ENCODE results near the gene C2orf68. TPM values are rescaled to one million over a fixed set of nuclear protein-coding genes. Genes with fewer than 3 reads are reported as not detected.
"Not testable (repeated sequence)": the region's sequence is repeated elsewhere in the genome, so short reads cannot be mapped to it uniquely, and the experiment has no call there.

C2orf68 gene
- polyA plus RNA-seq, 2 donors: 13.8 to 31.7 TPM

GRCh38 chr2:85595301-85596025 is 16.4 kb downstream of the C2orf68 start, which contains the start of gene RNF181:
Gene RNF181, plus strand, starts transcription at chr2:85595745. Its CDS starts 19 bp downstream, at chr2:85595764.
- H3K4me3 ChIP-seq (ENCODE audit: low read depth in 1 of 2, low read length in 2 of 2): peak within 1 kb of the TSS; percentile 85 to 92
- no peaks in the 10 kb centered on the region for H3K9me3 ChIP-seq (ENCODE audit: control insufficient read depth in 2 of 2, insufficient read depth in 1 of 2, low read depth in 1 of 2, low read length in 1 of 2)
- H3K36me3 ChIP-seq (ENCODE audit: control insufficient read depth in 2 of 2, insufficient read depth in 2 of 2, low read length in 1 of 2): peaks cover 6 to 23% of the 10 kb centered on the region in 2 donors
- no peaks in the 10 kb centered on the region for H3K27me3 ChIP-seq (ENCODE audit: control insufficient read depth in 1 of 2, insufficient read depth in 2 of 2, low read length in 2 of 2)
- 0% methylated on average over 47 of the region's 47 CpGs for WGBS, 2 donors
- H3K4me1 ChIP-seq (ENCODE audit: control insufficient read depth in 2 of 2, insufficient read depth in 2 of 2, low read length in 1 of 2): peaks cover 10 to 29% of the 10 kb centered on the region in 2 donors
- peak within 1 kb of the TSS; percentile 89 to 98 for H3K27ac ChIP-seq (ENCODE audit: low read depth in 2 of 2, low read length in 1 of 2)

GRCh38 chr2:85594715-85595300 is 17.1 kb downstream of the C2orf68 start:
- peaks cover 6 to 19% of the 10 kb centered on the region in 2 donors for H3K36me3 ChIP-seq (ENCODE audit: control insufficient read depth in 2 of 2, insufficient read depth in 2 of 2, low read length in 1 of 2)
- no peaks in the 10 kb centered on the region for H3K9me3 ChIP-seq (ENCODE audit: control insufficient read depth in 2 of 2, insufficient read depth in 1 of 2, low read depth in 1 of 2, low read length in 1 of 2)
- H3K4me1 ChIP-seq (ENCODE audit: control insufficient read depth in 2 of 2, insufficient read depth in 2 of 2, low read length in 1 of 2): peaks cover 7 to 33% of the 10 kb centered on the region in 2 donors
- peak overlapping the region; percentile 85 to 92 for H3K4me3 ChIP-seq (ENCODE audit: low read depth in 1 of 2, low read length in 2 of 2)
- H3K27me3 ChIP-seq (ENCODE audit: control insufficient read depth in 1 of 2, insufficient read depth in 2 of 2, low read length in 2 of 2): no peaks in the 10 kb centered on the region
- peak overlapping the region; percentile 88 to 98 for H3K27ac ChIP-seq (ENCODE audit: low read depth in 2 of 2, low read length in 1 of 2)
- WGBS, 2 donors: 16 to 22% methylated on average over 13 of the region's 13 CpGs

GRCh38 chr2:85593023-85593422 is 18.8 kb downstream of the C2orf68 start:
- 47 to 59% methylated on average over 3 of the region's 3 CpGs for WGBS, 2 donors
- Histone ChIP-seq H3K27me3 (ENCODE audit: control insufficient read depth in 1 of 2, insufficient read depth in 2 of 2, low read length in 2 of 2) (no peaks in the 10 kb centered on the region), H3K9me3 (ENCODE audit: control insufficient read depth in 2 of 2, insufficient read depth in 1 of 2, low read depth in 1 of 2, low read length in 1 of 2) (no peaks in the 10 kb centered on the region), H3K4me1 (ENCODE audit: control insufficient read depth in 2 of 2, insufficient read depth in 2 of 2, low read length in 1 of 2) (peaks cover 7 to 31% of the 10 kb centered on the region in 2 donors), H3K27ac (ENCODE audit: low read depth in 2 of 2, low read length in 1 of 2) (peak overlapping the region in 1 of 2 donors; percentile 6), H3K36me3 (ENCODE audit: control insufficient read depth in 2 of 2, insufficient read depth in 2 of 2, low read length in 1 of 2) (peaks cover 6 to 9% of the 10 kb centered on the region in 2 donors), H3K4me3 (ENCODE audit: low read depth in 1 of 2, low read length in 2 of 2) (no peak overlapping the region)

GRCh38 chr2:85592299-85592698 is 19.6 kb downstream of the C2orf68 start:
- Histone ChIP-seq H3K4me1 (ENCODE audit: control insufficient read depth in 2 of 2, insufficient read depth in 2 of 2, low read length in 1 of 2) (peaks cover 7 to 31% of the 10 kb centered on the region in 2 donors), H3K27ac (ENCODE audit: low read depth in 2 of 2, low read length in 1 of 2) (peak overlapping the region in 1 of 2 donors; percentile 94)
- not testable (repeated sequence) for H3K4me3 ChIP-seq (ENCODE audit: low read depth in 1 of 2, low read length in 2 of 2); H3K9me3 ChIP-seq (ENCODE audit: control insufficient read depth in 2 of 2, insufficient read depth in 1 of 2, low read depth in 1 of 2, low read length in 1 of 2); H3K36me3 ChIP-seq (ENCODE audit: control insufficient read depth in 2 of 2, insufficient read depth in 2 of 2, low read length in 1 of 2); H3K27me3 ChIP-seq (ENCODE audit: control insufficient read depth in 1 of 2, insufficient read depth in 2 of 2, low read length in 2 of 2)
- 73 to 77% methylated on average over 9 of the region's 9 CpGs for WGBS, 2 donors

GRCh38 chr2:85591563-85591962 is 20.3 kb downstream of the C2orf68 start:
- 81 to 83% methylated on average over 12 of the region's 12 CpGs for WGBS, 2 donors
- Histone ChIP-seq H3K4me1 (ENCODE audit: control insufficient read depth in 2 of 2, insufficient read depth in 2 of 2, low read length in 1 of 2) (peaks cover 4 to 28% of the 10 kb centered on the region in 2 donors), H3K27ac (ENCODE audit: low read depth in 2 of 2, low read length in 1 of 2) (peak overlapping the region; percentile 86 to 94), H3K27me3 (ENCODE audit: control insufficient read depth in 1 of 2, insufficient read depth in 2 of 2, low read length in 2 of 2) (no peaks in the 10 kb centered on the region), H3K36me3 (ENCODE audit: control insufficient read depth in 2 of 2, insufficient read depth in 2 of 2, low read length in 1 of 2) (peaks cover 0 to under 1% of the 10 kb centered on the region in 2 donors), H3K9me3 (ENCODE audit: control insufficient read depth in 2 of 2, insufficient read depth in 1 of 2, low read depth in 1 of 2, low read length in 1 of 2) (no peaks in the 10 kb centered on the region), H3K4me3 (ENCODE audit: low read depth in 1 of 2, low read length in 2 of 2) (no peak overlapping the region)

GRCh38 chr2:85590950-85591349 is 20.9 kb downstream of the C2orf68 start:
- WGBS, 2 donors: 69 to 71% methylated on average over 2 of the region's 2 CpGs
- Histone ChIP-seq H3K27me3 (ENCODE audit: control insufficient read depth in 1 of 2, insufficient read depth in 2 of 2, low read length in 2 of 2) (no peaks in the 10 kb centered on the region), H3K36me3 (ENCODE audit: control insufficient read depth in 2 of 2, insufficient read depth in 2 of 2, low read length in 1 of 2) (no peaks in the 10 kb centered on the region), H3K4me3 (ENCODE audit: low read depth in 1 of 2, low read length in 2 of 2) (no peak overlapping the region), H3K27ac (ENCODE audit: low read depth in 2 of 2, low read length in 1 of 2) (peak overlapping the region; percentile 86 to 94), H3K9me3 (ENCODE audit: control insufficient read depth in 2 of 2, insufficient read depth in 1 of 2, low read depth in 1 of 2, low read length in 1 of 2) (no peaks in the 10 kb centered on the region), H3K4me1 (ENCODE audit: control insufficient read depth in 2 of 2, insufficient read depth in 2 of 2, low read length in 1 of 2) (peaks cover 3 to 26% of the 10 kb centered on the region in 2 donors)

- no peaks in the 10 kb centered on the region for H3K9me3 ChIP-seq (ENCODE audit: control insufficient read depth in 2 of 2, insufficient read depth in 1 of 2, low read depth in 1 of 2, low read length in 1 of 2)
- no peaks in the 10 kb centered on the region for H3K27me3 ChIP-seq (ENCODE audit: control insufficient read depth in 1 of 2, insufficient read depth in 2 of 2, low read length in 2 of 2)
- WGBS, 2 donors: 46 to 51% methylated on average over 7 of the region's 7 CpGs
- peaks cover 3 to 30% of the 10 kb centered on the region in 2 donors for H3K4me1 ChIP-seq (ENCODE audit: control insufficient read depth in 2 of 2, insufficient read depth in 2 of 2, low read length in 1 of 2)
- H3K4me3 ChIP-seq (ENCODE audit: low read depth in 1 of 2, low read length in 2 of 2): no peak overlapping the region
- H3K36me3 ChIP-seq (ENCODE audit: control insufficient read depth in 2 of 2, insufficient read depth in 2 of 2, low read length in 1 of 2): no peaks in the 10 kb centered on the region
- peak overlapping the region; percentile 86 to 94 for H3K27ac ChIP-seq (ENCODE audit: low read depth in 2 of 2, low read length in 1 of 2)
These were observed 21.7 kb downstream of the C2orf68 start for GRCh38 chr2:85589982-85590791.

GRCh38 chr2:85589181-85589580 is 22.7 kb downstream of the C2orf68 start:
- 76 to 84% methylated on average over 4 of the region's 4 CpGs for WGBS, 2 donors
- Histone ChIP-seq H3K4me1 (ENCODE audit: control insufficient read depth in 2 of 2, insufficient read depth in 2 of 2, low read length in 1 of 2) (peaks cover 0 to 28% of the 10 kb centered on the region in 2 donors), H3K27ac (ENCODE audit: low read depth in 2 of 2, low read length in 1 of 2) (peak overlapping the region in 1 of 2 donors; percentile 61)

GRCh38 chr2:85588645-85589044 is 23.2 kb downstream of the C2orf68 start:
- H3K36me3 ChIP-seq (ENCODE audit: control insufficient read depth in 2 of 2, insufficient read depth in 2 of 2, low read length in 1 of 2): no peaks in the 10 kb centered on the region
- H3K9me3 ChIP-seq (ENCODE audit: control insufficient read depth in 2 of 2, insufficient read depth in 1 of 2, low read depth in 1 of 2, low read length in 1 of 2): no peaks in the 10 kb centered on the region
- peaks cover 0 to 29% of the 10 kb centered on the region in 2 donors for H3K4me1 ChIP-seq (ENCODE audit: control insufficient read depth in 2 of 2, insufficient read depth in 2 of 2, low read length in 1 of 2)
- WGBS, 2 donors: 79 to 84% methylated on average over 4 of the region's 4 CpGs
- H3K27me3 ChIP-seq (ENCODE audit: control insufficient read depth in 1 of 2, insufficient read depth in 2 of 2, low read length in 2 of 2): no peaks in the 10 kb centered on the region
- H3K4me3 ChIP-seq (ENCODE audit: low read depth in 1 of 2, low read length in 2 of 2): no peak overlapping the region
- H3K27ac ChIP-seq (ENCODE audit: low read depth in 2 of 2, low read length in 1 of 2): no peak overlapping the region

More at GRCh38 chr2:85589181-85589580, 22.7 kb downstream of the C2orf68 start:
- H3K4me3 ChIP-seq (ENCODE audit: low read depth in 1 of 2, low read length in 2 of 2): no peak overlapping the region
- H3K9me3 ChIP-seq (ENCODE audit: control insufficient read depth in 2 of 2, insufficient read depth in 1 of 2, low read depth in 1 of 2, low read length in 1 of 2): no peaks in the 10 kb centered on the region
- no peaks in the 10 kb centered on the region for H3K27me3 ChIP-seq (ENCODE audit: control insufficient read depth in 1 of 2, insufficient read depth in 2 of 2, low read length in 2 of 2)
- no peaks in the 10 kb centered on the region for H3K36me3 ChIP-seq (ENCODE audit: control insufficient read depth in 2 of 2, insufficient read depth in 2 of 2, low read length in 1 of 2)
